ENCODE measurements around the gene PMPCA. TPM values are rescaled to one million over a fixed set of nuclear protein-coding genes. Genes with fewer than 3 reads are reported as not detected.

The PMPCA gene
- total RNA-seq, 4 donors from 2014 or later = 35.9 to 63.1 (median 42.7) TPM

DNA sequence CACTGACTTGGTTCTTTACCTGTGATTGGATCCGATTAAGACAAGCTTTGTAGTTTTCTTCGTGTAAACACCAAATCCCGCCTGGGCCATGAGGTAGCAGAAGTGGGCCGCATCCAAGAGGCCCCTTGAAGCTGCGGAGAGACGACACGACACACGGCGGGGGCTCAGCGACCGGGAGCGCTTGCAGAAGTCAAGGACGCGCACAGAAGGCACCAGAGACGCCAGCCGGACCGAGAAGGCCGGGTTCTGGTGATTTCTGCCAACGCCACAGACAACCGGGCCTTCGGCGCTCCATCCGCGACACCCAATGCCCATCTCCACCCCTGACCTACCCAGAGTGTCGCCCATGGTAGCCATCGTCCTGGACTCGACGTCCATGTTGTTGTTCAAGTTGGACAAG lies 49.0 kb downstream of the PMPCA start:
- Histone ChIP-seq H3K27me3 (no peaks in the 10 kb centered on the region), H3K36me3 (peaks cover 6 to 100% of the 10 kb centered on the region in 2 donors), H3K4me1 (no peaks in the 10 kb centered on the region), H3K9me3 (no peaks in the 10 kb centered on the region), H3K4me3 (no peak overlapping the region), H3K27ac (no peak overlapping the region)
- intact Hi-C loops (cut with DNase I; ENCODE audit: low total_unique reads) (no loop called here), in situ Hi-C loops (cut with MboI; ENCODE audit: low sequenced_read_pairs in 4 of 4) (no loop called here)
- TF ChIP-seq, protein P1, sequence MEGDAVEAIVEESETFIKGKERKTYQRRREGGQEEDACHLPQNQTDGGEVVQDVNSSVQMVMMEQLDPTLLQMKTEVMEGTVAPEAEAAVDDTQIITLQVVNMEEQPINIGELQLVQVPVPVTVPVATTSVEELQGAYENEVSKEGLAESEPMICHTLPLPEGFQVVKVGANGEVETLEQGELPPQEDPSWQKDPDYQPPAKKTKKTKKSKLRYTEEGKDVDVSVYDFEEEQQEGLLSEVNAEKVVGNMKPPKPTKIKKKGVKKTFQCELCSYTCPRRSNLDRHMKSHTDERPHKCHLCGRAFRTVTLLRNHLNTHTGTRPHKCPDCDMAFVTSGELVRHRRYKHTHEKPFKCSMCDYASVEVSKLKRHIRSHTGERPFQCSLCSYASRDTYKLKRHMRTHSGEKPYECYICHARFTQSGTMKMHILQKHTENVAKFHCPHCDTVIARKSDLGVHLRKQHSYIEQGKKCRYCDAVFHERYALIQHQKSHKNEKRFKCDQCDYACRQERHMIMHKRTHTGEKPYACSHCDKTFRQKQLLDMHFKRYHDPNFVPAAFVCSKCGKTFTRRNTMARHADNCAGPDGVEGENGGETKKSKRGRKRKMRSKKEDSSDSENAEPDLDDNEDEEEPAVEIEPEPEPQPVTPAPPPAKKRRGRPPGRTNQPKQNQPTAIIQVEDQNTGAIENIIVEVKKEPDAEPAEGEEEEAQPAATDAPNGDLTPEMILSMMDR (IDR thresholded peaks at IDR 0.05 in 4 of 5, conservative IDR thresholded peaks at IDR 0.05 in 1 of 5) = no peak
- no peak for TF ChIP-seq POLR2A (IDR thresholded peaks at IDR 0.05)
- ATAC-seq = no peak
- DNase-seq = no peak

DNA sequence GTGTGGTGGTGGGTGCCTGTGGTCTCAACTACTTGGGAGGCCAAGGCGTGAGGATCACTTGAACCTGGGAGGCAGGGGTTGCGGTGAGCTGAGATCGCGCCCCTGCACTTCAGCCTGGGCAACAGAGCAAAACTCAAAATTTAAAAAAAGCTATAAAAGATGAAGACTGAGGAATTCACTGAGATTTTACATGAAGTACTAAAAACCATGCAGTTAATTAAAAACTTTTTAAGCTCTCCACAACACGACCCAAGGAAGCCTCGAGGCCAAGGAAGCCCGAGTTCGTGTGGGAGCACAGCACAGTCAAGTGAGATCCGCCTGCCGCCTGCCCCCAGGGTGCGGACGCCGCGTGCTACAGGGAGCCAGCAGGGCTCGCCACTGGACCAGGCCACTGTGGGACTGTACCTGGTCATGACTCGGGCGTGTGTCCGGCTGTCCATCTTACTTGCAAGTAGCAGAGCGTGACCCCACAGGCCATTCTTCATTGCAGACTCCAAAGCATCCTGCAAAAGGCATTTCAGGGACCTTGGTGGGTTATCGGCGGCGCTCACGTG lies 50.4 kb downstream of the PMPCA start:
- in situ Hi-C loops (cut with MboI; ENCODE audit: low sequenced_read_pairs in 4 of 4) (no loop called here), intact Hi-C loops (cut with DNase I; ENCODE audit: low total_unique reads) (no loop called here)
- Histone ChIP-seq H3K4me3 (no peak overlapping the region), H3K4me1 (no peaks in the 10 kb centered on the region), H3K9me3 (no peaks in the 10 kb centered on the region), H3K27ac (no peak overlapping the region), H3K36me3 (peaks cover 6 to 100% of the 10 kb centered on the region in 2 donors), H3K27me3 (no peaks in the 10 kb centered on the region)
- TF ChIP-seq, protein P1 (IDR thresholded peaks at IDR 0.05 in 4 of 5, conservative IDR thresholded peaks at IDR 0.05 in 1 of 5) = no peak
- TF ChIP-seq POLR2A (IDR thresholded peaks at IDR 0.05) = no peak
- no peak for ATAC-seq
- no peak for DNase-seq

DNA sequence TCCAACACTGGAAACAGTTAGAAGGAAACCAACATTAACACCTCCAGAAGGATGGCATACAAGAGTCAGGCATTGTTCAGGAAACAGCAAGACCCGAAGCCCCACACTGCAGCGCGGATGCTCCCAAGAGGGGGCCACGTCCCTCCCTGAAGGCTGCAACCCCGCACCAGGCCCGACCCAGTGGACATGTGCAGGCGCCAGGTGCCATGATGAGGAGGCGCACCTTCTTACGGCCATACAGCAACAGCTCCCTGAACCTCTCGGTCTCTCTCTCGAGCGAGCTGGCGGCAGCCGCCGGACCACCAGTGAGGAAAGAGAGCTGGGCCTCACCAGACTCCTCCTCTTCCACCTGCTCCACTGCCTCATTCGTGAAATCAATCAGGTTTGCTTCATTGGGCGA lies 52.2 kb downstream of the PMPCA start:
- no peak for TF ChIP-seq POLR2A (IDR thresholded peaks at IDR 0.05)
- no peaks in the 10 kb centered on the region for H3K9me3 ChIP-seq
- H3K4me1 ChIP-seq = no peaks in the 10 kb centered on the region
- in situ Hi-C loops (cut with MboI; ENCODE audit: low sequenced_read_pairs in 4 of 4) = no loop called here
- intact Hi-C loops (cut with DNase I; ENCODE audit: low total_unique reads) = loop anchor here (1.0 kb wide), 1 partner anchor 8 kb away; no protein-coding TSS in a partner anchor
- no peak overlapping the region for H3K27ac ChIP-seq
- no peaks in the 10 kb centered on the region for H3K27me3 ChIP-seq
- H3K4me3 ChIP-seq = no peak overlapping the region
- ATAC-seq = no peak
- DNase-seq = no peak
- peaks cover 6 to 100% of the 10 kb centered on the region in 2 donors for H3K36me3 ChIP-seq

DNA sequence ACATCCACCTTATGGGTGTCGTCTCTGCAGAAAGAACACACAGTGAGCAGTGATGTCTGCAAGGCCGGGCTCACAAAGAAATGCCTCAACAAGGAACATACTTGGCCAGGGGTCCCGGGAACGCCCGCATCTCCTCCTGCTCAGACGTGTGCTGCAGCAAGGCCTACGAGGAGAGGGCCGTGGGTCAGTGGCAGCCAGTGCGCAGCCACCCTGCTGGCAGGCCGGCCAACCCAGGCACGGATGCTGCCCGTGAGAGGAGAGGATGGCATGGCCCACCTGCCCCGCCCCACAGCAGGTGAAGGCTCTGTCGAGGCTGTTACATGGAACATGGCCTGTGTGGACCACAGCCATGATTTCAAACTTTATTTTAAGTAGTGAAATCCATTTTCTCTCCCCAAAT lies 53.1 kb downstream of the PMPCA start:
- intact Hi-C loops (cut with DNase I; ENCODE audit: low total_unique reads) = loop anchor here (1.0 kb wide), 1 partner anchor 9 kb away; no protein-coding TSS in a partner anchor
- ATAC-seq (no peak), DNase-seq (no peak)
- peaks cover 6 to 97% of the 10 kb centered on the region in 2 donors for H3K36me3 ChIP-seq
- H3K4me1 ChIP-seq = no peaks in the 10 kb centered on the region
- no peak overlapping the region for H3K27ac ChIP-seq
- H3K27me3 ChIP-seq = no peaks in the 10 kb centered on the region
- no peak for TF ChIP-seq POLR2A (IDR thresholded peaks at IDR 0.05)
- TF ChIP-seq, protein P1 (IDR thresholded peaks at IDR 0.05 in 4 of 5, conservative IDR thresholded peaks at IDR 0.05 in 1 of 5) = no peak
- H3K9me3 ChIP-seq = no peaks in the 10 kb centered on the region
- no peak overlapping the region for H3K4me3 ChIP-seq
- in situ Hi-C loops (cut with MboI; ENCODE audit: low sequenced_read_pairs in 4 of 4) = no loop called here

DNA sequence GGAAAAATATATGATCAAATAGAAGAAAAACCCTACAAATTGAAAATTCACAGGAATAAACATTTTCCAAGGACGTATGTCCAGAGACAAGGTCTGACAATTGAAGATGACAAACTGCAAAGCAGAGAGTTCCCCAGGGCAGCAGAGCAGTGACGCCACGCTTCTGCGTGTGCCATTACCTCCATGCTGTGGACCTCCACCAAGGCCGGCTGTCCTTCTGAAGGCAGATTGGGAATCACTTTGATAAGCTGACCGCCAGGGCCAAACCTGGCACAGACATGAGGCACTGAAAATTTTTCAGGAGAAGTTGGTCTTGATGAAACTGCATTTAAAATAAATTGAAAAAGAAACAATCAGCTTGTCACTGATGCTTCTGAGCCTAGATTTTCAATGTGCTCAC lies 53.8 kb downstream of the PMPCA start:
- Histone ChIP-seq H3K4me1 (no peaks in the 10 kb centered on the region), H3K4me3 (no peak overlapping the region), H3K27me3 (no peaks in the 10 kb centered on the region), H3K9me3 (no peaks in the 10 kb centered on the region), H3K27ac (no peak overlapping the region), H3K36me3 (peaks cover 6 to 94% of the 10 kb centered on the region in 2 donors)
- in situ Hi-C loops (cut with MboI; ENCODE audit: low sequenced_read_pairs in 4 of 4) = no loop called here
- intact Hi-C loops (cut with DNase I; ENCODE audit: low total_unique reads) = no loop called here
- DNase-seq (no peak), ATAC-seq (no peak)
- TF ChIP-seq, protein P1 (IDR thresholded peaks at IDR 0.05 in 4 of 5, conservative IDR thresholded peaks at IDR 0.05 in 1 of 5) = no peak
- no peak for TF ChIP-seq POLR2A (IDR thresholded peaks at IDR 0.05)

All from gastrocnemius medialis (tissue), 4 donors.